IMR-90 (cell line): ENCODE data around the gene PTGES. TPM values are rescaled to one million over a fixed set of nuclear protein-coding genes. Genes with fewer than 3 reads are reported as not detected.
A peak's percentile ranks its signal among the peaks of the same experiment; 100 is the strongest.

Source experiments
- ATAC-seq: fragments of 200-7000 bp; cut with Tn5 transposase; 2 replicates; pipeline ENCODE4 v1.9.1; 2020; ENCODE audit warnings: low read depth, mild to moderate bottlenecking, moderate library complexity
- BruUV-seq: library from RNA; stranded (reverse); fragments of 400-500 nt; replicated peaks from 2 replicates; lab custom pipeline; 2021; lab: Mats Ljungman, UMichigan
- CTCF ChIA-PET: fragments of 300-600 bp; formaldehyde crosslinking; extraction: SDS; loops from one replicate; lab custom pipeline; 2021; ENCODE audit warnings: antibody characterized with exemption; lab: Yijun Ruan, JAX
- POLR2A ChIA-PET: fragments of 300-600 bp; sonication (Branson Sonifier 250); formaldehyde crosslinking; loops from one replicate; lab custom pipeline; 2022; ENCODE audit warnings: antibody characterized with exemption; ENCODE audit not compliant: unreplicated experiment; lab: Charles Lee
- DNase-seq: peaks from one replicate; pipeline ENCODE4 v3.0.0; 2013
- H2AFZ ChIP-seq: replicated peaks from 2 replicates; pipeline ENCODE3; 2013; ENCODE audit warnings: low read length, mild to moderate bottlenecking; ENCODE audit not compliant: poor library complexity
- H2AK5ac ChIP-seq: 2 replicates; pipeline ENCODE4 v1.6.1; 2013; ENCODE audit warnings: low read depth, low read length, inconsistent platforms
- H2AK9ac ChIP-seq: replicated peaks from 2 replicates; pipeline ENCODE3; 2013; ENCODE audit warnings: mild to moderate bottlenecking, low read depth, low read length, moderate library complexity; ENCODE audit not compliant: poor library complexity
- H2BK120ac ChIP-seq: 2 replicates; pipeline ENCODE4 v1.6.1; 2013; ENCODE audit warnings: low read depth, low read length, inconsistent platforms
- H2BK15ac ChIP-seq: 3 replicates; pipeline ENCODE4 v1.6.1; 2013; ENCODE audit warnings: low read depth, low read length, inconsistent platforms
- H2BK20ac ChIP-seq: 2 replicates; pipeline ENCODE4 v1.6.1; 2013; ENCODE audit warnings: low read depth, mild to moderate bottlenecking, inconsistent platforms, low read length, moderate library complexity
- H2BK5ac ChIP-seq: 2 replicates; pipeline ENCODE4 v1.6.1; 2013; ENCODE audit warnings: mild to moderate bottlenecking, low read depth, low read length, inconsistent platforms; ENCODE audit not compliant: poor library complexity, severe bottlenecking
- H3K14ac ChIP-seq: replicated peaks from 2 replicates; pipeline ENCODE4 v1.6.1; 2013; ENCODE audit warnings: low read depth, low read length, inconsistent platforms
- H3K18ac ChIP-seq: 2 replicates; pipeline ENCODE4 v1.6.1; 2013; ENCODE audit warnings: low read depth, low read length, control low read depth
- H3K23ac ChIP-seq: 2 replicates; pipeline ENCODE4 v1.6.1; 2013; ENCODE audit warnings: low read depth, low read length, inconsistent platforms
- H3K27ac ChIP-seq: 2 replicates; pipeline ENCODE4 v1.5.1; 2013; ENCODE audit warnings: mild to moderate bottlenecking, control low read depth, low read length; ENCODE audit not compliant: insufficient read depth
- H3K27me3 ChIP-seq: 2 replicates; pipeline ENCODE4 v1.6.1; 2013; ENCODE audit warnings: low read length; ENCODE audit not compliant: control insufficient read depth, insufficient read depth
- H3K36me3 ChIP-seq: 2 replicates; pipeline ENCODE4 v1.6.1; 2013; ENCODE audit warnings: low read length, mixed read lengths; ENCODE audit not compliant: control insufficient read depth, insufficient read depth
- H3K4ac ChIP-seq: 2 replicates; pipeline ENCODE4 v1.6.1; 2013; ENCODE audit warnings: low read depth, low read length, inconsistent platforms
- H3K4me1 ChIP-seq: 2 replicates; pipeline ENCODE4 v1.6.1; 2013; ENCODE audit warnings: low read length, mixed read lengths; ENCODE audit not compliant: control insufficient read depth, insufficient read depth
- H3K4me2 ChIP-seq: 2 replicates; pipeline ENCODE4 v1.6.1; 2013; ENCODE audit warnings: low read depth, mild to moderate bottlenecking, control low read depth, low read length, moderate library complexity
- H3K4me3 ChIP-seq: 2 replicates; pipeline ENCODE4 v1.5.1; 2013; ENCODE audit warnings: low read depth, mild to moderate bottlenecking, control low read depth, low read length, moderate library complexity; ENCODE audit not compliant: insufficient read depth
- H3K56ac ChIP-seq: 2 replicates; pipeline ENCODE4 v1.6.1; 2013; ENCODE audit warnings: low read length, inconsistent platforms; ENCODE audit not compliant: insufficient read depth; ENCODE audit errors: extremely low read depth
- H3K79me1 ChIP-seq, 2 experiments: 2 replicates each; pipeline ENCODE4 v1.6.1; 2013; ENCODE audit warnings: low read length in 2 of 2, inconsistent platforms in 1 of 2, low read depth in 1 of 2
- H3K9ac ChIP-seq: 2 replicates; pipeline ENCODE4 v1.6.1; 2013; ENCODE audit warnings: low read depth, low read length, control low read depth
- H3K9me1 ChIP-seq: 2 replicates; pipeline ENCODE4 v1.6.1; 2013; ENCODE audit warnings: low read length, inconsistent platforms; ENCODE audit not compliant: insufficient read depth
- H3K9me3 ChIP-seq: 2 replicates; pipeline ENCODE4 v1.6.1; 2013; ENCODE audit warnings: low read length; ENCODE audit not compliant: control insufficient read depth, insufficient read depth
- H4K20me1 ChIP-seq: 2 replicates; pipeline ENCODE4 v1.6.1; 2013; ENCODE audit warnings: low read length, inconsistent platforms; ENCODE audit not compliant: insufficient read depth
- H4K5ac ChIP-seq: 2 replicates; pipeline ENCODE4 v1.6.1; 2013; ENCODE audit warnings: mild to moderate bottlenecking, low read depth, low read length, control low read depth
- H4K8ac ChIP-seq, 2 experiments: 2 replicates each; pipeline ENCODE4 v1.6.1; 2013; ENCODE audit warnings: low read depth in 2 of 2, low read length in 2 of 2, control low read depth in 1 of 2, inconsistent platforms in 1 of 2
- H4K91ac ChIP-seq: 2 replicates; pipeline ENCODE4 v1.6.1; 2013; ENCODE audit warnings: low read depth, low read length, inconsistent platforms; ENCODE audit not compliant: insufficient read depth
- CEBPB ChIP-seq: IDR thresholded peaks from 2 replicates; pipeline ENCODE4 v1.6.1; 2012; ENCODE audit warnings: low read depth, low read length, improper control_type of control experiment
- CHD1 ChIP-seq: IDR thresholded peaks from 2 replicates; pipeline ENCODE4 v1.6.1; 2012; ENCODE audit warnings: low read depth, low read length, improper control_type of control experiment
- FOS ChIP-seq: fragments of 150-350 bp; IDR thresholded peaks from 2 replicates; pipeline ENCODE4 v1.6.1; 2016; ENCODE audit warnings: low read depth, low read length
- MAFK ChIP-seq: IDR thresholded peaks from 2 replicates; pipeline ENCODE4 v1.6.1; 2012; ENCODE audit warnings: low read depth, low read length, improper control_type of control experiment
- MAZ ChIP-seq: IDR thresholded peaks from 2 replicates; pipeline ENCODE4 v1.6.1; 2012; ENCODE audit warnings: low read depth, mild to moderate bottlenecking, low read length, improper control_type of control experiment, moderate library complexity, borderline replicate concordance
- MXI1 ChIP-seq: IDR thresholded peaks from 2 replicates; pipeline ENCODE4 v1.6.1; 2012; ENCODE audit warnings: low read depth, mild to moderate bottlenecking, low read length, moderate library complexity, borderline replicate concordance
- NFE2L2 ChIP-seq: fragments of 150-350 bp; IDR thresholded peaks from 2 replicates; pipeline ENCODE4 v1.6.1; 2016; ENCODE audit warnings: low read depth, mild to moderate bottlenecking, low read length
- POLR2A ChIP-seq: IDR thresholded peaks from 2 replicates; pipeline ENCODE4 v1.6.1; 2012; ENCODE audit warnings: mild to moderate bottlenecking, low read depth, low read length
- RCOR1 ChIP-seq: IDR thresholded peaks from 2 replicates; pipeline ENCODE4 v1.6.1; 2012; ENCODE audit warnings: mild to moderate bottlenecking, low read length, improper control_type of control experiment; ENCODE audit not compliant: insufficient replicate concordance
- RFX5 ChIP-seq: IDR thresholded peaks from 2 replicates; pipeline ENCODE4 v1.8.0; 2012; ENCODE audit warnings: low read depth, mild to moderate bottlenecking, low read length, moderate library complexity
- SMC3 ChIP-seq: fragments of 150-350 bp; IDR thresholded peaks from 2 replicates; pipeline ENCODE4 v1.6.1; 2016; ENCODE audit warnings: low read depth, mild to moderate bottlenecking, antibody characterized with exemption, low read length, moderate library complexity
- WGBS, 2 experiments: methylation state at CpG; one replicate each; pipeline versions ENCODE4 v1.1.5 to v1.1.7; 2013; ENCODE audit warnings: missing lambda C conversion rate in 2 of 2; ENCODE audit not compliant: insufficient read length in 1 of 2; ENCODE audit errors: extremely low coverage in 2 of 2; 5-methylcytosine and 5-hydroxymethylcytosine counted together
- dilution Hi-C: fragments of 300-500 bp; cut with HindIII; formaldehyde crosslinking; loops from one replicate; pipeline ENCODE4 v1.14.3; 2018; ENCODE audit warnings: low sequenced_read_pairs; ENCODE audit not compliant: unreplicated experiment
- in situ Hi-C: fragments of 300-500 bp; cut with MboI; formaldehyde crosslinking; loops from 3 replicates; pipeline ENCODE4 v1.14.3; 2019; ENCODE audit warnings: low sequenced_read_pairs, inconsistent platforms, mixed read lengths
- intact Hi-C: fragments of 100-400 bp; cut with micrococcal nuclease; formaldehyde crosslinking; loops from 2 replicates; pipeline ENCODE4 v1.10.0; 2022
- polyA plus RNA-seq, 3 experiments: library from polyadenylated mRNA; depleted of rRNA; stranded (reverse); fragments of >200 nt; gene quantifications; 2 replicates each; pipeline ENCODE4 v1.2.3, GENCODE V29; 2012; ENCODE audit warnings: low replicate concordance in 1 of 3
- total RNA-seq: library from RNA; depleted of rRNA; stranded (reverse); fragments of >200 nt; gene quantifications from 2 replicates; pipeline ENCODE4 v1.2.3, GENCODE V29; 2012
- TF ChIP-seq, protein P1 (sequence below): fragments of 150-350 bp; IDR thresholded peaks from 2 replicates; pipeline ENCODE4 v1.6.1; 2017; ENCODE audit warnings: mild to moderate bottlenecking, antibody characterized with exemption, low read length, low read depth
- TF ChIP-seq, protein P2 (sequence below): fragments of 150-350 bp; IDR thresholded peaks from 2 replicates; pipeline ENCODE4 v1.6.1; 2016; ENCODE audit warnings: low read depth, mild to moderate bottlenecking, low read length, moderate library complexity, borderline replicate concordance
- TF ChIP-seq, protein P3 (sequence below): conservative IDR thresholded peaks from 2 replicates; pipeline ENCODE4 v1.5.1; 2012; ENCODE audit warnings: mild to moderate bottlenecking, low read depth, low read length, improper control_type of control experiment

PTGES gene
- total and polyA plus RNA-seq, 2 of the 4 experiments (the other 2 are of a cell fraction), result 3.2 to 6.3 TPM

DNA sequence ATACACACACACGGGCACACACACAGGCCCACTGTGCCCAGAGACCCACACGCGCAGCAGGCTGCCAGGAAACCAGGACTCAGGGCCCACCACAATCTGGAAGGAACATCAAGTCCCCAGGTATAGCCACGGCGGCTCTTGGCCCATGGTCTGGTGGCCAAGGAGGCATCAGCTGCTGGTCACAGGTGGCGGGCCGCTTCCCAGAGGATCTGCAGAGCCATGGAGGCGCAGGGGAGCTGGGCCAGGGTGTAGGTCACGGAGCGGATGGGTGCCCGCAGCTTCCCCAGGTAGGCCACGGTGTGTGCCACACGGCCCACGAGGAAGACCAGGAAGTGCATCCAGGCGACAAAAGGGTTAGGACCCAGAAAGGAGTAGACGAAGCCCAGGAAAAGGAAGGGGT lies 13.4 kb downstream of the PTGES start:
- BruUV-seq, result no TSS peak
- H3K27me3 ChIP-seq, result no peaks in the 10 kb centered on the region
- dilution Hi-C loops (no loop called here), in situ Hi-C loops (loop anchor here (5.0 kb wide), 1 partner anchor 43 kb away; no protein-coding TSS in a partner anchor), intact Hi-C loops (no loop called here)
- no peak overlapping the region for H3K27ac ChIP-seq
- peaks cover 5% of the 10 kb centered on the region for H3K4me1 ChIP-seq
- DNase-seq (no peak), ATAC-seq (no peak)
- no peak overlapping the region for H4K8ac ChIP-seq
- H3K18ac ChIP-seq, result no peak overlapping the region
- no peak overlapping the region for H3K4ac ChIP-seq
- H2BK120ac ChIP-seq, result no peak overlapping the region
- no peak overlapping the region for H3K14ac ChIP-seq
- peak overlapping the region; percentile 32 for H2AFZ ChIP-seq
- no peak overlapping the region for H4K5ac ChIP-seq
- H3K9me3 ChIP-seq, result no peaks in the 10 kb centered on the region
- H2AK9ac ChIP-seq, result peak overlapping the region; percentile 42
- no peak overlapping the region for H3K4me2 ChIP-seq
- no peak overlapping the region for H4K91ac ChIP-seq
- H3K79me1 ChIP-seq, result no peaks in the 10 kb centered on the region
- H2BK20ac ChIP-seq, result no peak overlapping the region
- H3K9ac ChIP-seq, result no peak overlapping the region
- 99% methylated on average over 12 of the region's 16 CpGs; no CpG with 5 or more reads in 1 of the 2 experiments for WGBS, 2 experiments
- TF ChIP-seq NFE2L2 (no peak), CEBPB (no peak), CHD1 (no peak), SMC3 (no peak), RCOR1 (no peak), MAZ (no peak), MXI1 (no peak), RFX5 (no peak), MAFK (no peak), POLR2A (no peak), FOS (no peak)
- TF ChIP-seq, protein P1, sequence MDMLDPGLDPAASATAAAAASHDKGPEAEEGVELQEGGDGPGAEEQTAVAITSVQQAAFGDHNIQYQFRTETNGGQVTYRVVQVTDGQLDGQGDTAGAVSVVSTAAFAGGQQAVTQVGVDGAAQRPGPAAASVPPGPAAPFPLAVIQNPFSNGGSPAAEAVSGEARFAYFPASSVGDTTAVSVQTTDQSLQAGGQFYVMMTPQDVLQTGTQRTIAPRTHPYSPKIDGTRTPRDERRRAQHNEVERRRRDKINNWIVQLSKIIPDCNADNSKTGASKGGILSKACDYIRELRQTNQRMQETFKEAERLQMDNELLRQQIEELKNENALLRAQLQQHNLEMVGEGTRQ, result no peak
- TF ChIP-seq, protein P2, sequence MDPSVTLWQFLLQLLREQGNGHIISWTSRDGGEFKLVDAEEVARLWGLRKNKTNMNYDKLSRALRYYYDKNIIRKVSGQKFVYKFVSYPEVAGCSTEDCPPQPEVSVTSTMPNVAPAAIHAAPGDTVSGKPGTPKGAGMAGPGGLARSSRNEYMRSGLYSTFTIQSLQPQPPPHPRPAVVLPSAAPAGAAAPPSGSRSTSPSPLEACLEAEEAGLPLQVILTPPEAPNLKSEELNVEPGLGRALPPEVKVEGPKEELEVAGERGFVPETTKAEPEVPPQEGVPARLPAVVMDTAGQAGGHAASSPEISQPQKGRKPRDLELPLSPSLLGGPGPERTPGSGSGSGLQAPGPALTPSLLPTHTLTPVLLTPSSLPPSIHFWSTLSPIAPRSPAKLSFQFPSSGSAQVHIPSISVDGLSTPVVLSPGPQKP, result no peak
- TF ChIP-seq, protein P3, sequence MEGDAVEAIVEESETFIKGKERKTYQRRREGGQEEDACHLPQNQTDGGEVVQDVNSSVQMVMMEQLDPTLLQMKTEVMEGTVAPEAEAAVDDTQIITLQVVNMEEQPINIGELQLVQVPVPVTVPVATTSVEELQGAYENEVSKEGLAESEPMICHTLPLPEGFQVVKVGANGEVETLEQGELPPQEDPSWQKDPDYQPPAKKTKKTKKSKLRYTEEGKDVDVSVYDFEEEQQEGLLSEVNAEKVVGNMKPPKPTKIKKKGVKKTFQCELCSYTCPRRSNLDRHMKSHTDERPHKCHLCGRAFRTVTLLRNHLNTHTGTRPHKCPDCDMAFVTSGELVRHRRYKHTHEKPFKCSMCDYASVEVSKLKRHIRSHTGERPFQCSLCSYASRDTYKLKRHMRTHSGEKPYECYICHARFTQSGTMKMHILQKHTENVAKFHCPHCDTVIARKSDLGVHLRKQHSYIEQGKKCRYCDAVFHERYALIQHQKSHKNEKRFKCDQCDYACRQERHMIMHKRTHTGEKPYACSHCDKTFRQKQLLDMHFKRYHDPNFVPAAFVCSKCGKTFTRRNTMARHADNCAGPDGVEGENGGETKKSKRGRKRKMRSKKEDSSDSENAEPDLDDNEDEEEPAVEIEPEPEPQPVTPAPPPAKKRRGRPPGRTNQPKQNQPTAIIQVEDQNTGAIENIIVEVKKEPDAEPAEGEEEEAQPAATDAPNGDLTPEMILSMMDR, result no peak
- H2BK15ac ChIP-seq, result no peak overlapping the region; the same call in 2 of the 3 replicates
- no peak overlapping the region for H3K56ac ChIP-seq
- no peak overlapping the region for H2BK5ac ChIP-seq
- ChIA-PET CTCF (interaction anchor here (3.0 kb wide), 1 partner anchor 38 kb away, joined by 17 read pairs; no protein-coding TSS in a partner anchor), POLR2A (no interaction called here)
- 0 out of 2 replicates have a peak overlapping the region, but pooled peaks have one; percentile 50 for H2AK5ac ChIP-seq
- H3K9me1 ChIP-seq, result peaks cover 4% of the 10 kb centered on the region; the same call in 1 of the 2 replicates
- no peaks in the 10 kb centered on the region for H4K20me1 ChIP-seq
- no peak overlapping the region for H3K23ac ChIP-seq
- no peak overlapping the region for H3K4me3 ChIP-seq
- H3K36me3 ChIP-seq, result peaks cover 8% of the 10 kb centered on the region; the same call in 1 of the 2 replicates
